ENCODE results near the gene TBC1D1.

DNA sequence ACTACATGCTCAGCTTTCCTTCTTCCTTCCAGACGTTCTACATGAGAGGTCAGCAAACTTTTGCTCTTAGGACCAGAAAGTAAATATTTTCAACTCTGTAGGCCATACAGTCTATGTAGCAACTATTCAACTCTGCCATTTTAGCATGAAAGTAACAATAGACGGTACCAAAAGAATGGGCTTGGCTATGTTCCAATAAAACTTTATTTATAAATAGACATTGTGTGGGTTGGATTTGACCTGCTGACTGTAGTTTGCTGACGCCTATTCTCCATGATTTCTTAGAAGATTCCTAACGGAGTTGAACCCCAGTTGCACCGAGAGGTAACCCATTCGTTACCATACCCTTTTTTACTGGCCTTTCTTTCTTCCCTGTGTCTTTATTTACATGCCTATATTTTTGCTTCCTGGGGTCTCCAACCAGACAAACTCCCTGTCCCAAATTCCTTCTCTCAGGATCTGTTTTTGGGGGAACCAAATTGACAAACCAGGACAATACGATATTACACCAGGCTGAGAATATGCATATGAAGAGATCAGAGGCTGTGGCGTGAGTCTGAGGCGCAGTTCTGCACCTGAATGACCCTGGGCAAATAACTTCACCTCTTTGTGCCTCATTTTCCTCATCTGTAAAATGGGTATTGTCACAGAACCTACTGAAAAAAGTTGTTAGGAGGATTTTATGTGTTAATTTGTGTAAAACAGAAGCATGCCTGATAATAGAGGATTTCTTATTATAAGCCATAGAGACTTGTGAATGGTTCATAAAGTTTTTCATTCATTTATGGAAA, 58.9 kb downstream of the TBC1D1 start:
- TF ChIP-seq ZNF274 (IDR thresholded peaks at IDR 0.05; ENCODE audit: low read depth, low read length) (no peak), YY1 (IDR thresholded peaks at IDR 0.05; ENCODE audit: insufficient read depth, insufficient read length) (no peak), SUZ12 (IDR thresholded peaks at IDR 0.05; ENCODE audit: extremely low read depth, insufficient read depth, insufficient read length) (no peak)
